CD14-positive monocyte (primary cell): ENCODE data around the gene ZNF497. TPM values are rescaled to one million over a fixed set of nuclear protein-coding genes. Genes with fewer than 3 reads are reported as not detected.
A peak's percentile ranks its signal among the peaks of the same experiment; 100 is the strongest.

ENCODE experiments used
- DNase-seq, 3 donors: peaks; one replicate each; pipeline ENCODE4 v3.0.0-alpha.2; 2011 to 2022
- H2AFZ ChIP-seq: 2 replicates; pipeline ENCODE4 v1.6.0; 2012; ENCODE audit warnings: mild to moderate bottlenecking, low read depth, low read length, inconsistent platforms; ENCODE audit not compliant: insufficient read depth, poor library complexity, severe bottlenecking
- H3K27ac ChIP-seq, 2 donors: 1 replicate in 1 of 2; 2 replicates in 1 of 2; pipeline ENCODE4 v1.5.1; 2012 to 2013; ENCODE audit warnings: low read length in 2 of 2, control low read depth in 1 of 2, inconsistent platforms in 1 of 2, low read depth in 1 of 2, mild to moderate bottlenecking in 1 of 2
- H3K27me3 ChIP-seq, 2 donors: one replicate each; pipeline versions ENCODE4 v1.6.0 to v1.6.1; 2011 to 2013; ENCODE audit warnings: low read length in 2 of 2; ENCODE audit not compliant: control insufficient read depth in 2 of 2, insufficient read depth in 2 of 2
- H3K36me3 ChIP-seq, 2 donors: replicated peaks in 1 of 2; 1 replicate in 1 of 2; 2 replicates in 1 of 2; pipeline versions ENCODE4 v1.5.1 to v1.6.1; 2012 to 2013; ENCODE audit warnings: low read length in 2 of 2, control low read depth in 1 of 2, inconsistent platforms in 1 of 2, mild to moderate bottlenecking in 1 of 2; ENCODE audit not compliant: insufficient read depth in 2 of 2, control insufficient read depth in 1 of 2
- H3K4me1 ChIP-seq, 2 donors: 1 replicate in 1 of 2; 2 replicates in 1 of 2; pipeline versions ENCODE4 v1.5.1 to v1.6.1; 2012 to 2013; ENCODE audit warnings: low read length in 2 of 2, control low read depth in 1 of 2, inconsistent platforms in 1 of 2, mild to moderate bottlenecking in 1 of 2, moderate library complexity in 1 of 2; ENCODE audit not compliant: insufficient read depth in 2 of 2, control insufficient read depth in 1 of 2
- H3K4me2 ChIP-seq: replicated peaks from 2 replicates; pipeline ENCODE3; 2012; ENCODE audit warnings: low read length, moderate library complexity, mild to moderate bottlenecking; ENCODE audit not compliant: poor library complexity, severe bottlenecking; ENCODE audit errors: extremely low read depth
- H3K4me3 ChIP-seq, 3 experiments: fragments of 200-600 bp in 1 of 3; sonication (generic) in 1 of 3; replicated peaks in 1 of 3; 1 replicate in 2 of 3; 2 replicates in 1 of 3; pipeline ENCODE4 v1.5.1; 2011 to 2013; ENCODE audit warnings: low read length in 3 of 3, mild to moderate bottlenecking in 3 of 3, control low read depth in 2 of 3, low read depth in 2 of 3, inconsistent platforms in 1 of 3, moderate library complexity in 1 of 3
- H3K79me2 ChIP-seq: 2 replicates; pipeline ENCODE4 v1.6.0; 2012; ENCODE audit warnings: mild to moderate bottlenecking, control low read depth, inconsistent platforms, low read length, moderate library complexity; ENCODE audit not compliant: insufficient read depth
- H3K9ac ChIP-seq: 2 replicates; pipeline ENCODE4 v1.6.0; 2017; ENCODE audit warnings: low read length, mild to moderate bottlenecking; ENCODE audit not compliant: insufficient read depth, poor library complexity, severe bottlenecking
- H3K9me3 ChIP-seq, 2 donors: replicated peaks in 1 of 2; 1 replicate in 1 of 2; 2 replicates in 1 of 2; pipeline versions ENCODE4 v1.5.1 to v1.6.1; 2012 to 2013; ENCODE audit warnings: low read length in 2 of 2, control low read depth in 1 of 2; ENCODE audit not compliant: control insufficient read depth in 1 of 2, insufficient read depth in 1 of 2
- H4K20me1 ChIP-seq: 2 replicates; pipeline ENCODE4 v1.6.0; 2012; ENCODE audit warnings: mild to moderate bottlenecking, low read length, control low read depth, moderate library complexity; ENCODE audit not compliant: insufficient read depth
- H3K27ac Mint-ChIP-seq, 7 donors: one replicate each; pipeline ENCODE4 v1.8.0; 2020; ENCODE audit warnings: mild to moderate bottlenecking in 7 of 7, mixed read lengths in 7 of 7, moderate library complexity in 6 of 7, inconsistent platforms in 2 of 7
- H3K27me3 Mint-ChIP-seq, 3 donors: one replicate each; pipeline ENCODE4 v1.8.0; 2021 to 2022; ENCODE audit warnings: low read depth in 3 of 3, mild to moderate bottlenecking in 3 of 3, mixed read lengths in 3 of 3, moderate library complexity in 3 of 3, inconsistent platforms in 1 of 3
- H3K36me3 Mint-ChIP-seq, 2 donors: one replicate each; pipeline ENCODE4 v1.8.0; 2020; ENCODE audit warnings: mixed read lengths in 2 of 2, inconsistent platforms in 1 of 2, mild to moderate bottlenecking in 1 of 2
- H3K4me1 Mint-ChIP-seq: one replicate; pipeline ENCODE4 v1.8.0; 2020; ENCODE audit warnings: mild to moderate bottlenecking, mixed read lengths
- H3K4me3 Mint-ChIP-seq, 2 donors: one replicate each; pipeline ENCODE4 v1.8.0; 2020; ENCODE audit warnings: mild to moderate bottlenecking in 2 of 2, mixed read lengths in 2 of 2, moderate library complexity in 1 of 2
- H3K9me3 Mint-ChIP-seq, 7 donors: one replicate each; pipeline ENCODE4 v1.8.0; 2020 to 2022; ENCODE audit warnings: mixed read lengths in 7 of 7, mild to moderate bottlenecking in 6 of 7, moderate library complexity in 6 of 7, inconsistent platforms in 2 of 7
- WGBS: methylation state at CpG from one replicate; pipeline ENCODE4 v1.1.5; 2013; ENCODE audit warnings: missing lambda C conversion rate; ENCODE audit not compliant: insufficient coverage; 5-methylcytosine and 5-hydroxymethylcytosine counted together
- intact Hi-C, 2 donors: fragments of 100-400 bp; cut with micrococcal nuclease; formaldehyde crosslinking; loops; one replicate each; pipeline versions ENCODE4 v1.15.0 to v1.15.1; 2023
- polyA plus RNA-seq, 3 donors: library from polyadenylated mRNA; depleted of rRNA in 1 of 3; unstranded in 2 of 3; stranded (reverse) in 1 of 3; fragments of 300-500 nt in 2 of 3; fragments of >200 nt in 1 of 3; fragmentation: Illumina TruSeq in 2 of 3; gene quantifications; 1 replicate in 2 of 3; 2 replicates in 1 of 3; pipeline ENCODE4 v1.2.3, GENCODE V29; 2012 to 2021
- TF ChIP-seq, protein P1 (sequence below): fragments of 200-600 bp; IDR thresholded peaks from one replicate; pipeline ENCODE4 v1.8.0; 2022; ENCODE audit warnings: antibody characterized with exemption, mild to moderate bottlenecking

ZNF497 gene
- polyA plus RNA-seq, 3 donors = 0.28 to 0.60 (median 0.41) TPM

DNA sequence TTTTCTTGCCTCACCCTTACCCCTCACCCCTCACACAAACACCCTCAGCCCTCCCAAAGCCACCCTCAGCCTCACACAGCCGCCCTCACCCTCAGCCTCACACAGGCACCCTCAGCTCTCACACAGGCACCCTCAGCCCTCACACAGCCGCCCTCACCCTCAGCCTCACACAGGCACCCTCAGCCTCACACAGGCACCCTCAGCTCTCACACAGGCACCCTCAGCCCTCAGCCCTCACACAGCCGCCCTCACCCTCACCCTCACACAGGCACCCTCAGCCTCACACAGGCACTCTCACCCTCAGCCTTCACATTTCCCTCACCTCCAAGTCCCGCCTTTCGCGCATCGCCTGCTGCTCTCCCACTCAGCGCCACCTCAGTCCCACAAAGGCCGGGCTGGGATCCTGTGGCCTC is 36.0 kb downstream of the ZNF497 start:
- Mint-ChIP-seq H3K27me3 (no peaks in the 10 kb centered on the region), H3K4me3 (no peak overlapping the region)

DNA sequence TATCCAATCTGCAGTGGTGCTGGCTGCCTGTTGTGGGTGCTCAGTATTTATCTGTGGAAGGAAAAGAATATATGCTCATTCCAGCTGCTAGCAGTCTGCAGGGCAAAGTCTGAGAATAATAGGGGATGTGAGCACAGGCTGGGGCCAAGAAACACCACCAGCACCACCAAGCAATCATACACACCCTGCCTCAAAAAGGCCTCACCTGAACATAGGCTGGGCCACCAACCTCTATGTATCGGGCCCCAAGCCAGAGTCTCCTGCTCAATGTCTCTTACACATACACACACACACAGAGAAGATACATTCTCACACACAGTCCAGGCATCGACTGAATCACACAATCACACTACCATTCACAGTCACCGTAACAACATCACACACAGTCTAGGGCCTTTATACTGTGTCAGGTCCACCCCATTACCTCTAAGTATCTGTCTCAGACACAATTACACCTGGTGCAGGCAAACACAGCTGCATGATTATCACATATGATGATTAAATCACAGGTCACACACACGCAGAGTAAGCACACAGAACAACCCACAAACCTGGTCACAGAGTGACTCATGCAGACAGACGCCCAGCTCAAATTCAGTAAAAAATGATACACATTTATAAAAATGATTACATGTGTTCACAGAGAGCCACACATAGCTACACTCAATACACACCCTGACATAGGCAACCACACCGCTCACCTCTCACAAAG is 37.1 kb downstream of the ZNF497 start:
- no peaks in the 10 kb centered on the region for H3K27me3 ChIP-seq
- Mint-ChIP-seq H3K4me3 (no peak overlapping the region), H3K27ac (no peak overlapping the region), H3K27me3 (peaks cover 0 to under 1% (median 0%) of the 10 kb centered on the region in 3 donors), H3K9me3 (peaks cover 0 to 4% (median 0%) of the 10 kb centered on the region in 7 donors), H3K4me1 (peaks cover 6% of the 10 kb centered on the region), H3K36me3 (peaks cover 4 to 9% of the 10 kb centered on the region in 2 donors)
- intact Hi-C loops = loop anchor here (1.0 to 5.0 kb wide), 4 partner anchors 21 to 82 kb away; partner anchors contain the start of genes ERVK3-1 (in 2 of the 2), ZNF837 (in 2 of the 2), ZNF584 (in 1 of the 2) and ZNF8 (in 1 of the 2)
- TF ChIP-seq, protein P1, sequence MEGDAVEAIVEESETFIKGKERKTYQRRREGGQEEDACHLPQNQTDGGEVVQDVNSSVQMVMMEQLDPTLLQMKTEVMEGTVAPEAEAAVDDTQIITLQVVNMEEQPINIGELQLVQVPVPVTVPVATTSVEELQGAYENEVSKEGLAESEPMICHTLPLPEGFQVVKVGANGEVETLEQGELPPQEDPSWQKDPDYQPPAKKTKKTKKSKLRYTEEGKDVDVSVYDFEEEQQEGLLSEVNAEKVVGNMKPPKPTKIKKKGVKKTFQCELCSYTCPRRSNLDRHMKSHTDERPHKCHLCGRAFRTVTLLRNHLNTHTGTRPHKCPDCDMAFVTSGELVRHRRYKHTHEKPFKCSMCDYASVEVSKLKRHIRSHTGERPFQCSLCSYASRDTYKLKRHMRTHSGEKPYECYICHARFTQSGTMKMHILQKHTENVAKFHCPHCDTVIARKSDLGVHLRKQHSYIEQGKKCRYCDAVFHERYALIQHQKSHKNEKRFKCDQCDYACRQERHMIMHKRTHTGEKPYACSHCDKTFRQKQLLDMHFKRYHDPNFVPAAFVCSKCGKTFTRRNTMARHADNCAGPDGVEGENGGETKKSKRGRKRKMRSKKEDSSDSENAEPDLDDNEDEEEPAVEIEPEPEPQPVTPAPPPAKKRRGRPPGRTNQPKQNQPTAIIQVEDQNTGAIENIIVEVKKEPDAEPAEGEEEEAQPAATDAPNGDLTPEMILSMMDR = no peak
- no peak overlapping the region for H3K27ac ChIP-seq
- no peak overlapping the region for H2AFZ ChIP-seq
- DNase-seq = no peak
- peaks cover 20% of the 10 kb centered on the region for H3K79me2 ChIP-seq
- H3K9me3 ChIP-seq = no peaks in the 10 kb centered on the region
- no peak overlapping the region for H3K9ac ChIP-seq
- no peaks in the 10 kb centered on the region for H4K20me1 ChIP-seq
- H3K4me2 ChIP-seq = peak overlapping the region; percentile 89
- H3K4me1 ChIP-seq = peaks cover 18 to 19% of the 10 kb centered on the region in 2 donors
- no peak overlapping the region for H3K4me3 ChIP-seq
- no peaks in the 10 kb centered on the region for H3K36me3 ChIP-seq
- 93% methylated on average over 5 of the region's 6 CpGs for WGBS

More for the DNA sequence above, 36.0 kb downstream of the ZNF497 start:
- Histone ChIP-seq H3K9ac (peak overlapping the region; percentile 77), H3K9me3 (no peaks in the 10 kb centered on the region), H3K36me3 (no peaks in the 10 kb centered on the region), H3K4me2 (peak overlapping the region; percentile 89), H3K4me3 (peak overlapping the region; percentile 58 to 87 (median 73)), H3K27me3 (no peaks in the 10 kb centered on the region), H3K27ac (peak overlapping the region; percentile 76 to 97), H3K4me1 (peaks cover 18 to 19% of the 10 kb centered on the region in 2 donors), H2AFZ (peak overlapping the region; percentile 85), H3K79me2 (peaks cover 20% of the 10 kb centered on the region), H4K20me1 (no peaks in the 10 kb centered on the region)
- TF ChIP-seq, protein P1 = no peak
- Mint-ChIP-seq H3K36me3 (peaks cover 4 to 9% of the 10 kb centered on the region in 2 donors), H3K27ac (no peak overlapping the region), H3K9me3 (no peaks in the 10 kb centered on the region), H3K4me1 (peaks cover 6% of the 10 kb centered on the region)
- intact Hi-C loops = loop anchor here (1.0 to 5.0 kb wide), 4 partner anchors 22 to 81 kb away; partner anchors contain the start of genes ERVK3-1 (in 2 of the 2), ZNF837 (in 2 of the 2), ZNF584 (in 1 of the 2) and ZNF8 (in 1 of the 2)
- WGBS = 11% methylated on average over 9 of the region's 9 CpGs
- DNase-seq = no peak
